Measurements from ENCODE around the gene NCOA3. TPM values are rescaled to one million over a fixed set of nuclear protein-coding genes. Genes with fewer than 3 reads are reported as not detected.
"Not testable (repeated sequence)": the region's sequence is repeated elsewhere in the genome, so short reads cannot be mapped to it uniquely, and the experiment has no call there.

The NCOA3 gene
- total and polyA plus RNA-seq, 8 donors = 34.5 to 41.5 (median 38.2) TPM

- peak; percentile 93 for ATAC-seq
- TF ChIP-seq CTCF (IDR thresholded peaks at IDR 0.05) = no peak
- H3K36me3 ChIP-seq = no peaks in the 10 kb centered on the region
- peak in 3 of 4 donors; percentile 81 to 94 (median 92) for DNase-seq
- no peaks in the 10 kb centered on the region for H3K9me3 ChIP-seq
- H3K4me3 ChIP-seq = no peak overlapping the region
- H3K4me1 ChIP-seq = peaks cover 15 to 37% of the 10 kb centered on the region in 2 donors
- H3K27me3 ChIP-seq = no peaks in the 10 kb centered on the region
- peak overlapping the region; percentile 57 to 77 for H3K27ac ChIP-seq
- intact Hi-C loops (cut with DNase I) = no loop called here
Measured at GRCh38 chr20:47493175-47493962, 8.3 kb upstream of the NCOA3 start.

GRCh38 chr20:47493963-47494293 lies 7.8 kb upstream of the NCOA3 start:
- H3K36me3 ChIP-seq = no peaks in the 10 kb centered on the region
- no peaks in the 10 kb centered on the region for H3K9me3 ChIP-seq
- no peak for TF ChIP-seq CTCF (IDR thresholded peaks at IDR 0.05)
- intact Hi-C loops (cut with DNase I) = no loop called here
- H3K4me3 ChIP-seq = no peak overlapping the region
- peak overlapping the region; percentile 57 to 77 for H3K27ac ChIP-seq
- peak; percentile 64 for ATAC-seq
- DNase-seq = peak in 1 of 4 donors; percentile 49
- no peaks in the 10 kb centered on the region for H3K27me3 ChIP-seq
- peaks cover 15 to 37% of the 10 kb centered on the region in 2 donors for H3K4me1 ChIP-seq

- DNase-seq; intact Hi-C loops (cut with DNase I); H3K27ac ChIP-seq; H3K36me3 ChIP-seq; H3K4me3 ChIP-seq; H3K9me3 ChIP-seq; H3K27me3 ChIP-seq; ATAC-seq: not testable (repeated sequence)
- peaks cover 15 to 35% of the 10 kb centered on the region in 2 donors for H3K4me1 ChIP-seq
Measured at GRCh38 chr20:47494606-47495005, 7.1 kb upstream of the NCOA3 start.

GRCh38 chr20:47496118-47496517 lies 5.6 kb upstream of the NCOA3 start:
- Histone ChIP-seq H3K9me3 (no peaks in the 10 kb centered on the region), H3K4me3 (no peak overlapping the region), H3K36me3 (no peaks in the 10 kb centered on the region), H3K27ac (no peak overlapping the region), H3K27me3 (no peaks in the 10 kb centered on the region), H3K4me1 (peaks cover 15 to 23% of the 10 kb centered on the region in 2 donors)
- no peak for TF ChIP-seq CTCF (IDR thresholded peaks at IDR 0.05)
- no peak for ATAC-seq
- DNase-seq = no peak
- intact Hi-C loops (cut with DNase I) = no loop called here

GRCh38 chr20:47498606-47499005 lies 3.1 kb upstream of the NCOA3 start:
- no peak for TF ChIP-seq CTCF (IDR thresholded peaks at IDR 0.05)
- DNase-seq = no peak
- Histone ChIP-seq H3K4me1 (peaks cover 4 to 27% of the 10 kb centered on the region in 2 donors), H3K36me3 (no peaks in the 10 kb centered on the region), H3K9me3 (no peaks in the 10 kb centered on the region), H3K27ac (no peak overlapping the region), H3K4me3 (no peak overlapping the region), H3K27me3 (no peaks in the 10 kb centered on the region)
- intact Hi-C loops (cut with DNase I) = no loop called here
- no peak for ATAC-seq

- ATAC-seq (no peak), DNase-seq (no peak)
- H3K36me3 ChIP-seq = no peaks in the 10 kb centered on the region
Measured at GRCh38 chr20:47499053-47499452, 2.6 kb upstream of the NCOA3 start.

GRCh38 chr20:47500082-47500481 lies 1.6 kb upstream of the NCOA3 start:
- not testable (repeated sequence) for H3K27me3 ChIP-seq, H3K36me3 ChIP-seq, H3K4me3 ChIP-seq, H3K9me3 ChIP-seq, DNase-seq, ATAC-seq
- peak overlapping the region in 1 of 2 donors; percentile 91 for H3K27ac ChIP-seq
- H3K4me1 ChIP-seq = peaks cover 0 to 28% of the 10 kb centered on the region in 2 donors
- intact Hi-C loops (cut with DNase I) = loop anchor here in 1 of 2 donors (10.0 kb wide), 1 partner anchor 105 kb away; no protein-coding TSS in a partner anchor

More at GRCh38 chr20:47499053-47499452, 2.6 kb upstream of the NCOA3 start:
- Histone ChIP-seq H3K27me3 (no peaks in the 10 kb centered on the region), H3K27ac (no peak overlapping the region), H3K9me3 (no peaks in the 10 kb centered on the region), H3K4me3 (no peak overlapping the region), H3K4me1 (peaks cover 0 to 27% of the 10 kb centered on the region in 2 donors)
- intact Hi-C loops (cut with DNase I) = no loop called here
- no peak for TF ChIP-seq CTCF (IDR thresholded peaks at IDR 0.05)
